Ascending aorta (tissue), 2 donors: Measurements from ENCODE around the gene NOSTRIN. TPM values are rescaled to one million over a fixed set of nuclear protein-coding genes. Genes with fewer than 3 reads are reported as not detected.
"Not testable (repeated sequence)": the region's sequence is repeated elsewhere in the genome, so short reads cannot be mapped to it uniquely, and the experiment has no call there.

Source experiments
- DNase-seq, 2 donors: peaks; one replicate each; pipeline ENCODE4 v3.0.0-alpha.2; 2019; ENCODE audit warnings: low spot score in 2 of 2
- H3K27ac ChIP-seq, 2 donors: fragments of 200-600 bp; sonication (generic); one replicate each; pipeline ENCODE4 v1.5.1; 2016 to 2017; ENCODE audit warnings: mild to moderate bottlenecking in 1 of 2
- H3K27me3 ChIP-seq: fragments of 200-600 bp; sonication (generic); one replicate; pipeline ENCODE4 v1.5.1; 2017
- H3K36me3 ChIP-seq, 2 donors: fragments of 200-600 bp; sonication (generic); one replicate each; pipeline ENCODE4 v1.5.1; 2016
- H3K4me1 ChIP-seq, 2 donors: fragments of 200-600 bp; sonication (generic); one replicate each; pipeline ENCODE4 v1.5.1; 2016 to 2017; ENCODE audit warnings: mild to moderate bottlenecking in 1 of 2
- H3K4me3 ChIP-seq, 2 donors: fragments of 200-600 bp; sonication (generic); one replicate each; pipeline ENCODE4 v1.5.1; 2016 to 2017; ENCODE audit warnings: mild to moderate bottlenecking in 1 of 2
- H3K9me3 ChIP-seq, 2 donors: fragments of 200-600 bp; sonication (generic); one replicate each; pipeline ENCODE4 v1.5.1; 2016
- CTCF ChIP-seq, 3 experiments: fragments of 200-600 bp in 2 of 3; fragments of 450-650 bp in 1 of 3; sonication (generic) in 2 of 3; IDR thresholded peaks; one replicate each; pipeline ENCODE4 v1.5.1; 2016 to 2019; ENCODE audit warnings: antibody characterized with exemption in 3 of 3, mild to moderate bottlenecking in 1 of 3, moderate library complexity in 1 of 3
- intact Hi-C: fragments of 100-400 bp; cut with DNase I; formaldehyde crosslinking; loops from one replicate; pipeline ENCODE4 v1.15.1; 2023
- total RNA-seq: library from RNA; depleted of rRNA; stranded (reverse); fragments of >200 nt; gene quantifications from one replicate; pipeline ENCODE4 v1.1.0, GENCODE V29; 2016

NOSTRIN gene
- total RNA-seq, 1 donor from 2014 or later: 7.8 TPM

DNA sequence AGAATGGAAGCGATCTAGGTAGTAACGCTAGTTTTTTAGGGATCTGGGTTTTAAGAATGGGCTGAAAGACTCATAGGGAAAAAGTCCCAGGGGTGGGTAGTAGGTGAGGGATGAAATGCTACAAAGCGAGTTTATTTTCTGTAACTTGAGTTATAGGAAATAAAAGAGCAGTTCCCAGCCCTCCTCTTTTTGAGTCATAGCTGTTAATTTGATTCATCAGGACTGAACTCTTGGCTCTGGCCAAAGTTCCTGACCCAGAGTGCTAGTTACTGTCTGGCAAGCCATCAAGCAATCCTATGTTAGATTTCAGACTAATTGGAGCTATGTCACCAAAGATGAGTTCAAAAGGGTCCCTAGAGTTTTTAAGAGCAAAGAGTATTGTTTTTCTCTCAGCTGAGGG is 17.4 kb upstream of the NOSTRIN start:
- H3K9me3 ChIP-seq: no peaks in the 10 kb centered on the region
- H3K36me3 ChIP-seq: no peaks in the 10 kb centered on the region
- intact Hi-C loops: no loop called here
- no peak for DNase-seq
- no peak for TF ChIP-seq CTCF (IDR thresholded peaks at IDR 0.05)
- no peak overlapping the region for H3K27ac ChIP-seq
- H3K4me3 ChIP-seq: no peak overlapping the region
- no peaks in the 10 kb centered on the region for H3K27me3 ChIP-seq
- H3K4me1 ChIP-seq: no peaks in the 10 kb centered on the region

- H3K9me3 ChIP-seq: no peaks in the 10 kb centered on the region
- TF ChIP-seq CTCF (IDR thresholded peaks at IDR 0.05): no peak
- H3K27ac ChIP-seq: no peak overlapping the region
- DNase-seq: no peak
- no peaks in the 10 kb centered on the region for H3K27me3 ChIP-seq
- no peaks in the 10 kb centered on the region for H3K4me1 ChIP-seq
- intact Hi-C loops: no loop called here
- H3K36me3 ChIP-seq: no peaks in the 10 kb centered on the region
- H3K4me3 ChIP-seq: no peak overlapping the region
Observed at GRCh38 chr2:168787098-168787781, 15.2 kb upstream of the NOSTRIN start.

- H3K36me3 ChIP-seq: no peaks in the 10 kb centered on the region
- no peak overlapping the region for H3K27ac ChIP-seq
- H3K4me3 ChIP-seq: no peak overlapping the region
- no peak for DNase-seq
- no peak for TF ChIP-seq CTCF (IDR thresholded peaks at IDR 0.05)
- no peaks in the 10 kb centered on the region for H3K4me1 ChIP-seq
- no peaks in the 10 kb centered on the region for H3K9me3 ChIP-seq
- intact Hi-C loops: no loop called here
- no peaks in the 10 kb centered on the region for H3K27me3 ChIP-seq
Observed at GRCh38 chr2:168787782-168788376, 14.6 kb upstream of the NOSTRIN start.

- TF ChIP-seq CTCF (IDR thresholded peaks at IDR 0.05): no peak
- Histone ChIP-seq H3K27ac (no peak overlapping the region), H3K27me3 (no peaks in the 10 kb centered on the region), H3K4me1 (no peaks in the 10 kb centered on the region), H3K9me3 (no peaks in the 10 kb centered on the region), H3K36me3 (no peaks in the 10 kb centered on the region), H3K4me3 (no peak overlapping the region)
- intact Hi-C loops: no loop called here
- no peak for DNase-seq
Observed at GRCh38 chr2:168789776-168790175, 12.7 kb upstream of the NOSTRIN start.

DNA sequence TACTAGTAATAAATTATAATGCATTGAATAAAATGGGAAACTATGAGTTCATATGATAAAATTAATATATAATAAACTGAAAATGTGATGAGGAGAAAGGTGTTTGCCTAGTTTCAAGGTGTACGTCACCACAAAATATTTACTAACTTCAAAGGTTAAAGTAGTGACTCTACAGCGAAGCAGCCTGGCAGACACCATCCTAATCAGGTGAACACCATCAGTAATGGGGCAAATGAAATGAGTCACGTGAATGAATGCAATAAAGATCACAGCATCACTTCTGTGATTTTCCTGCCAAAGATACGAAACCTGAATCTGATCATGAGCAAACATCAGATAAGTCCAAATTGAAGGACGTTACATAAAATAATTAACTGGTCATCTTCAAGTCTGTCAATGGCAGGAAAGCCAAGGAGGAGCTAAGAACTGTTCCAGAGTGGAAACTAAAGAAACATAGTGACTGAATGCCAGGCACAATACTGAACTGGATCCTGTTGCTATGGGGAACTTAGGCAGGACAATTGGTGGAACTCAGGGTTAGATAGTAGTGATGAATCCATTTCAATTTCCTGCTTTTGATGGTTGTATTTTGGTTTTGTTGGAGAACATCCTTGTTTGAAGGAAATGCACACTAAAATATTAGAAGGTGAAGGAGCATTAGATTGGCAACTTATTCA is 12.1 kb upstream of the NOSTRIN start:
- no peak overlapping the region for H3K27ac ChIP-seq
- H3K4me1 ChIP-seq: no peaks in the 10 kb centered on the region
- no peaks in the 10 kb centered on the region for H3K27me3 ChIP-seq
- TF ChIP-seq CTCF (IDR thresholded peaks at IDR 0.05): no peak
- H3K36me3 ChIP-seq: no peaks in the 10 kb centered on the region
- no peak overlapping the region for H3K4me3 ChIP-seq
- no peak for DNase-seq
- intact Hi-C loops: no loop called here
- H3K9me3 ChIP-seq: no peaks in the 10 kb centered on the region

DNA sequence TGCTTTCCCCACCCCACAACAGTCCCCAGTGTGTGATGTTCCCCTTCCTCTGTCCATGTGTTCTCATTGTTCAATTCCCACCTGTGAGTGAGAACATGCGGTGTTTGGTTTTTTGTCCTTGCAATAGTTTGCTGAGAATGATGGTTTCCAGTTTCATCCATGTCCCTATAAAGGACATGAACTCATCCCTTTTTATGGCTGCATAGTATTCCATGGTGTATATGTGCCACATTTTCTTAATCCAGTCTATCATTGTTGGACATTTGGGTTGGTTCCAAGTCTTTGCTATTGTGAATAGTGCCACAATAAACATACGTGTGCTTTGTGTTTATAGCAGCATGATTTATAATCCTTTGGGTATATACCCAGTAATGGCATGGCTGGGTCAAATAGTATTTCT is 11.3 kb upstream of the NOSTRIN start:
- H3K4me3 ChIP-seq, H3K36me3 ChIP-seq, H3K9me3 ChIP-seq, H3K27ac ChIP-seq, H3K4me1 ChIP-seq, DNase-seq, intact Hi-C loops, H3K27me3 ChIP-seq: not testable (repeated sequence)
